ENCODE measurements around the gene DDA1. TPM values are rescaled to one million over a fixed set of nuclear protein-coding genes. Genes with fewer than 3 reads are reported as not detected.
A peak's percentile ranks its signal among the peaks of the same experiment; 100 is the strongest.

Gene DDA1
- total and polyA plus RNA-seq, 9 of the 15 experiments (the other 6 are each of a cell fraction or from before 2014, with no cell fraction given) = 1.4 to 83.8 (median 33.8) TPM

- Histone ChIP-seq H3K36me3 (ENCODE audit: control insufficient read depth, insufficient read depth, low read length) (peaks cover 7% of the 10 kb centered on the region; the same call in 1 of the 3 replicates), H2AFZ (ENCODE audit: low read depth, low read length) (no peak overlapping the region), H3K4me2 (ENCODE audit: insufficient read depth, low read length) (no peak overlapping the region), H3K4me1 (replicated peaks in 1 of 2; ENCODE audit: control insufficient read depth in 2 of 2, insufficient read depth in 2 of 2, low read length in 2 of 2) (peaks cover 25 to 71% of the 10 kb centered on the region in 2 experiments; a peak in 4 of 5 replicates), H4K20me1 (replicated peaks; ENCODE audit: control insufficient read depth, insufficient read depth, low read length) (no peaks in the 10 kb centered on the region; the same call in 1 of the 2 replicates), H3K9me3 (replicated peaks; ENCODE audit: control insufficient read depth, insufficient read depth, low read depth, low read length) (no peaks in the 10 kb centered on the region; the same call in 1 of the 2 replicates), H3K9ac (ENCODE audit: insufficient read depth in 1 of 2, low read depth in 2 of 2, low read length in 2 of 2) (no peak overlapping the region), H3K9me1 (ENCODE audit: control insufficient read depth, insufficient read depth, low read length) (peaks cover 4% of the 10 kb centered on the region), H3K4me3 (no peak overlapping the region), H3K79me2 (ENCODE audit: control insufficient read depth, insufficient read depth, low read length) (peaks cover 8% of the 10 kb centered on the region; the same call in 1 of the 3 replicates), H3K27me3 (ENCODE audit: control insufficient read depth in 2 of 2, insufficient read depth in 2 of 2, low read length in 2 of 2) (no peaks in the 10 kb centered on the region), H3K27ac (ENCODE audit: extremely low read depth, low read depth, low read length) (no peak overlapping the region)
- intact Hi-C loops (cut with micrococcal nuclease) (no loop called here), in situ Hi-C loops (cut with MboI) (no loop called here)
- ChIA-PET CTCF (ENCODE audit: low intra/inter-chr PET ratio) (no interaction called here), POLR2A (interaction anchor here (0.5 to 7.9 kb wide), 11 partner anchors 9 to 1055 kb away, joined by 3 to 78 read pairs (median 3); partner anchors contain the start of gene DDA1)
- no TSS peak for BruUV-seq (replicated peaks)
- DNase-seq (ENCODE audit: extremely low read depth in 1 of 4, low spot score in 3 of 4) = no peak
- WGBS (ENCODE audit: insufficient coverage, low coverage, missing lambda C conversion rate) = 79% methylated on average over 8 of the region's 8 CpGs
- FAIRE-seq = no peak
- no peak for ATAC-seq
- TF ChIP-seq REST (IDR thresholded peaks at IDR 0.05; ENCODE audit: borderline replicate concordance) (peak; percentile 97), REST (CRISPR knock-in tag; IDR thresholded peaks at IDR 0.05; ENCODE audit: low read depth) (peak; percentile 87), NFYB (IDR thresholded peaks at IDR 0.05; ENCODE audit: extremely low read depth, insufficient read length) (peak; percentile 21), ZNF12 (CRISPR knock-in tag; IDR thresholded peaks at IDR 0.05) (no peak), EZH2 (IDR thresholded peaks at IDR 0.05; ENCODE audit: borderline replicate concordance, low read depth, low read length) (no peak), HMG20A (CRISPR knock-in tag; conservative IDR thresholded peaks at IDR 0.05) (no peak), RERE (CRISPR knock-in tag; IDR thresholded peaks at IDR 0.05; ENCODE audit: borderline replicate concordance) (no peak), ZNF436 (CRISPR knock-in tag; IDR thresholded peaks at IDR 0.05) (no peak), IRF2 (CRISPR knock-in tag; IDR thresholded peaks at IDR 0.05) (no peak), SUPT5H (IDR thresholded peaks at IDR 0.05) (no peak)
Measured at GRCh38 chr19:17332360-17332676, 23.0 kb downstream of the DDA1 start.

All from K562 (cell line).